HG03064 (cell line): Measurements from ENCODE around the gene ZNF268.
"Not testable (repeated sequence)": the region's sequence is repeated elsewhere in the genome, so short reads cannot be mapped to it uniquely, and the experiment has no call there.

ENCODE experiments used
- ATAC-seq: cut with Tn5 transposase; IDR thresholded peaks from one replicate; pipeline ENCODE4 v1.9.1; 2021; ENCODE audit warnings: low read depth; ENCODE audit not compliant: unreplicated experiment

ZNF268 gene

DNA sequence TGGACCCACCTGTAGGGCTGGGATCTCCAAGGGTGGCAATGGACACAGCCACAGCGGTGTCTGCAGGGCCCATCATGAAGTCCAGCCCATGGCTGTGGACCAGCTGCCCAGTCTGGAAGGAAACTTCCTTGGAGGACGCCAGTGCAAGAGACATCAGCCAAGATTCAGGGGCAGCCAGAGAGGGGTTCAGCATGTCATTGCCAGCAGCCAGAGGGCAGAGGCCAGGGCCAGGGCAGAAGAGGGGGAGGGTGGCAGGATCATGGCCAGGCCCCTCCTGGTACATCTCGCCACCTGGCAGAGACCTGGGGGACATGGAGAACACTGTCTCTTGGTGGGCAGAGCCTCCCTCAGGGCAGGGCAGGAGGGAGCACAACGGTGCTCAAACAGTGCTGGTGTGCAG, 44.2 kb downstream of the ZNF268 start:
- ATAC-seq: no peak

DNA sequence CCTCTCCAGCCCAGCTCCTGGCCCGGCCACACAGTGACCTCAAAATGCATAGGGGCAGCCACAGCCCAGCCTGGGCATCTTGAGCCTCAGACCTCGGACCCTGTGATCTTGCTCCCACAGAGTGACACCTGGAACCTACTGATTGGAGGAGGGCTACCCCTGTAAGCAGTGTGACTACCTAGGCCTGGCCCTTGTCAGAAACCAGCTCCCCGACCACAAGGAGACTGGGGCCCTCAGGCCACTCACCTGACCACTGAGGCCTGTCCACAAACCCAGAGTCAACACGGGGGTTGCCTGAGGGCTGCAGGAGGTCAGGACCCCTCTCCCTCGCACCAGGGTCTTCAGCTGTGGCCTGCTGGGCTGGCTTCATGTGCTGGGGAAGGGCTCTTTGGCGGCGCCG, 45.4 kb downstream of the ZNF268 start:
- no peak for ATAC-seq

DNA sequence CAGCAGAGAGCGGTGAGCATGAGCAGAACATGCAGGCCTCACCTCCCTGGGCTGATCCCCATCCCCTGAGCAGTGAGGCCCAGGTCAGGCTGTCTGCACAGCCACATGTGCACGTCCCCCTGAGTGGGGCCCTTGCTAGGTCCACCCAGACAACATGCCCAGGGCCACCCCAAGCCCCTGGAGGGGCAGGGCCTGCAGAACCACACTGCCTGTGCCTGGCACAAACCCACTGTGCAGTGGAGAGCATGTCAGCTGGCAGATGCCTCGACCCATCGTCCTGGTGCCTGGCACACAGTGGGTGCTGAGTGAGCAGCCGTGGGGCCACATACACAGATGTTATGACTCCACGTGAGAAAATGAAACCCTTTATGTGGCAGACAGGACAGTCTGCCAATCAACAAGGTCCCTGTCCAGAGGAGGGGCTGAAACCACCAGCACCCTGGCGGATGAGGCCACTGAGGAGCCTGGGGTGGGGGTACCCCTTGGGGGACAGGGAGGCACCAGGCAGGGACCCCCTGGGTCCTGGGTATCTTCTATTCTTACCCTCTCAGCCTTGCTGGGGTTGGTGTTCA, 46.1 kb downstream of the ZNF268 start:
- no peak for ATAC-seq

DNA sequence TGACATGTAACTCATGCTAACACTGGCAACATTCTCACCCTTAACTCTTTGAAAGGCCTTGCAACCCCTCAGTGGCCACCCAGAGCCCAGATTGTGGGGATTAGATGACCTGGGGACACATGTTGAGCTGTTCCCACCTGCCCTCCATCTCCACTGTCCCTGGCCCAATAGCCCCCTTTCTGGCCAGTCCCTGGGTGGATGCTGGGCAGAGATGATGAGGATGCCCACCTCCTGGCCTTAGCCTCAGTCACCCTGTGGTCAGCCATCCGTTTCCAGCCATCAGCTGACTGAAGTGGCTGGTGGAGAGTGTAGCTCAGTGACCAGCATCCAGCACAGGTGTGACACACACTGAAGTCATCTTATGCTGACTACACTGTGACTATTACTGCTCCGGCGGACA, 49.7 kb downstream of the ZNF268 start:
- no peak for ATAC-seq

DNA sequence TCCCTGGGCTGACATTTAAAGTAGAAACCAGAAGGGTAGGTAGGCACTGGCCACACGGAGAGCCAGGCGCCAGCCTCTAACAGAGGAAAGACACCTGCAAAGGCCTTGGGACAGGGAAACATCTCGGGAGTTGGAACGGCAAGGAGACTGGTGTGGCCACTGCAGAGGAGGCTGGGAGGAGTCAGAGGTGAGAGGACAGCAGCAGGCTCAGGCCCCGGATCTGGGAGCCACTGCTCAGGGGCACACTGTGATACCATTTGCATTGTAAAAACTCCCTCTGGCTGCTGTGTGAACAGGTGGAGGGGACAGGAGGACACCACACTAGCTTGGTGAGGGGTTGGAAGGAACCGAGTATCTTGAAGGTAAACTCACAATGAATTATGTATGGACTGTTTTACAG, 51.7 kb downstream of the ZNF268 start:
- no peak for ATAC-seq

DNA sequence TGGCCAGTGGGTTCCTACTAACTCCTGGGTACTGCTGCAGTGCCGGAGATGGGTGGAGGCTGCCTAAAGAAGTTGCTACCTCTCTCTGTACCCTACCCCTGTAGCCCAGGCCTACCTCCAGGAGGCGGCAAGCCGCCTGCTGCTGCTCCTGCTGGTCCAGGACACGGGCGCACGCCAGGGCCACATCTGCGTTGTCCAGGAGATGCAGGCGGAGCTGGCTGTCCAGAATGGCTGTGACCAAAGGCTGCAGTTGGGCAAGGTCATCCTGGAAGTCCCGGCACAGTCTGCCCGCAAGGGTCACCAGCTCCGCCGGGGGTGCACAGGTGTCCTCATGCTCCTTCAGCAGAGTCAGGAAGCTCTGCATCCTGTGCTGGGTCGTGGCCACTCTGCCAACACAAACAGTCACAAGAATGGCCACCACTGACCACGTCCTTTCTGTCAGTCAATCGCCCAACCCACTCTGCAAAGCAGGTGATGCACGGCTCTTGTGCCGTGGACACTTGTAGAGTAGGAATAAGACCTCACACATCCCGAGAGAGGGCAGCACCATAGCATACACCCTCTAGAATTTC, 52.8 kb downstream of the ZNF268 start:
- no peak for ATAC-seq

DNA sequence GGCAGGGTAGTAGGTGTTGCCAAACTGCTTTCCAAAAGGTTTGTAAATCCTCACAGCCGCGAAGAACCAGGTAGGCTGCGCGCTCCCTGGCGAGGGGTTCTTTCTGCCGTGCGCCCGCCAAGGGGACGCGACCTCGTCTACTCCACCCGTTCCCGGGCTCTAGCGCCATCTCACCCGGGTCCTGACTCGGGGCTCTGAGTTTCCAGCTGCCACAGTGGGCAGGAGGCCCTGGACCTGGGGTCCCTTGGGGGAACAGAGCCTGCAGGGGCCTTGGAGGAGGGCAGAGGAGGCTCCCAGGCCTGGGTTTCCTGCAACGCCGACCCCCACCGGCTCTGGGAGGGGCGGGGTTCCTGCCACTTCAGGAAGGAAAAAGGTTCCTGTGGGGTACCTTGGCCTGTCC, 53.7 kb downstream of the ZNF268 start:
- ATAC-seq: no peak

DNA sequence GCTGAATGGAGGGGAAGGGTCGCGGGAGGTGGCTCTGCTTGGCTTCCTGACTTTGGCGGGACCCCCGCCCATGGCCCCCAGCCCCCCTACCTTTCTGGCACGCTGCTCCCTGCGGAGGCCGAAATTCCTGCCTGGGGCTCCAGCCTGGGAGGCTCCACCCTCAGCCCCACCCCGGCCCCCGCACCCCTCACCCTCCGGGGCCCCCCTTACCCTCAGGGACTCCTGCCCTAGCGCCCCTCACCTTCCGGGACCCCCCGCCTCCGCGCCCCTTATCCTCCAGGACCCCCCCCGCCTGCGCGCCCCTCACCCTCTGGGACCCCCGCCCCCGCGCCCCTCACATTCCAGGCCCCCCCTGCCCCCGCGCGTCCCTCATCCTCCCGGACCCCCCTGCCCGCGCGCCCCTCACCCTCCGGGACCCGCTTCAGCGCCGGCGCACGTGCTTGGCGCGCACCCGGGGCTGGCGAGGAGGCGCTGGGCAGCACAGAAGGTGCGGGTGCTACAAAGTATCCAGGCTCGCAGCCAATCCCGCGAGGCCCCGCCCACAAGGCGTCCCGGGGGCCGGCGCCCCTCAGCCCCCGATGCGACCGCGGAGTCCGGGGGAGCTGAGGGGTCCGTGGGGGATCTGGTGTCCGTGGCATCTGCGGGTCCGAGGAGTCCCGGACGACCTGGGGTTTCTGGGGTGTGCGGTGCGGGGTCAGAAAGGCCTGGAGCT, 54.3 kb downstream of the ZNF268 start, which contains the start of gene ANHX:
Gene ANHX, minus strand, starts transcription at position 477 of the 712 bp plus-strand sequence. CDS start 1,521 bp downstream, outside the sequence.
- ATAC-seq: no peak

DNA sequence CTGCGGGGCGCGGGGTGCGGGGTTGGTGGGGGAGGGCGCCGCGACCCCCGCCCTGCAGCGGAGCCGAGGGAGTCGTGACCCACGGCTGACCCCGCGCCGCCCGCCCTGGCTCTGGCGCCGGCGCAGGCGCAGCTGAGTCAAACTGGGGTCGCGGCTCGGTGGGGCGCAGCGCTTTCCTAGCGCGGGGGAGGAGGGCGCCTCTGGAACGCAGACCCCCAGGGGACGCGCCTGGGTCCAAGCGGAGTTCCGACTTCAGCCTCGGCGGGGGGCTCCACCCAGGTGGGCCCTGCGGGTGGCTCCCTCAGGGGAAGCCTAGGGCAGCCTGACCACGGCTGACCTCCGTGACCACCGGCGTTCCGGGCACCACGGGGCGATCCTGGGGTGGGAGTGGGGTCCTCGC, 54.8 kb downstream of the ZNF268 start:
- ATAC-seq: no peak

DNA sequence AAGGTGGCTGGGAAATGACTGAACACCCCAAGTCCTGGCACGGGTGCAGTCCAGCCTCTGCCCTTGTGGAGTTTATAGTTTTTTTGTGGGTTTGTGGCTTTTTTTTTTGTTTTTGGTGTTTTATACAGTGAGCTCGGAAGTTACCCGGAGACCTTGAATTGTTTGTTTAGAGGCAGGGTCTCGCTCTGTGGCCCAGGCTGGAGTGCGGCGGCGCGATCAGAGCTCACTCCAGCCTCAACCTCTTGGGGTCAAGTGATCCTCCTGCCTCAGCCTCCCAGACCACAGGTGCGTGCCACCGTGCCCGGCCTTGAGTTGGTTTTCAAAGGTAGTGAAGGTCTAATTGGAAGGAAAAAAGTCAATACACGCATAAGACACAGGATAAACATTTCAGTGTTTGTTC, 55.3 kb downstream of the ZNF268 start:
- ATAC-seq: no peak

DNA sequence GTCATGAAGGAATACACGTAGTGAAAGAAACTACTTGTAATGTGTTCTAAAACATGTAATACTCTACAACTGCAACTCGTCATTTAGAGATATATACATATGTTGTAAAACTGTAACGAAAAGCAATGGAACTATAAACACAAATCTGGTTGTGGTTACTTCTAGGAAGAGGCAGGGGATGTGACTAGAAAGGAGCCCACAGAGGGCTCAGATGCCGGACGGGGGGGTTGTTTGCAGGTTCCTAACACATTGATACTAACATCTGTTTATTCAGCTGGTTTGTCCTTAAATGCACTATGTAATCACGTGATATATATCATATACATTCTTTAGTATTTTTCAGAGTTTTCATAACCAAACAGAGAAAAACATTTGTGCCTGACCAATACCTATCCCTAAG, 70.4 kb downstream of the ZNF268 start:
- no peak for ATAC-seq

DNA sequence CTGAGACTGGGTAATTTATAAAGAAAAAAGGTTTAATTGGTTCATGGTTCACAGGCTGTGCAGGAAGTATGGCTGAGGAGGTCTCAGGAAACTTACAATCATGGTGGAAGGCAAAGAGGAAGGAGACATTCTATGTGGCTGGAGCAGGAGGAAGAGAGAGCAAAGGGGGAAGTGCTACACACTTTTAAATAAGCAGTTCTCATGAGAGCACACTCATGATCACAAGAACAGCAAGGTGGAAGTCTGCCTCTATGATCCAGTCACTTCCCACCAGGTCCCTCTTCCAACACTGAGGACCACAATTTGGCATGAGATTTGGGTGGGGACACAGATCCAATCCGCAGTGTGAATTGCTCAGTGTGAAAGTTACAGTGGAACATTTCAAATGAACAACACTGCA, 74.5 kb downstream of the ZNF268 start:
- not testable (repeated sequence) for ATAC-seq

DNA sequence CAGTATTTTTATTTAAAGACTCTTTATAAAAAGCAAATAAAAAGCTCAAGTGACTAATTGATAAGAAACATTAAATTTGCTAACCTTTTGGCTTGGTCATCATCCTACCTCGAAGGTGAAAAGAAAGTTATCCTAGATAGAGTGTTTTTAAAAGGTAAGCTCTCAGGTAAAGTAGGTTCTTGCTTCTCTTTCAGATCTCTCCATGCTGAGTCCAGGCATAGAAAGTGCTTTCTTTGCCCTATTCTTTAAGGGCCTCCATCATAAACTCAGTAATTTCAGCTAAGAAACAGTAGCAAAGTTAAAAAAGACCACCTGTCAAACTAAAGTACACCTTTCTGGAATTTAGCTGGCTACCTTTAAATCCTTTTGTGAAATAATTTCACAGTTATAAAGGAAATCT, 75.0 kb downstream of the ZNF268 start:
- no peak for ATAC-seq

DNA sequence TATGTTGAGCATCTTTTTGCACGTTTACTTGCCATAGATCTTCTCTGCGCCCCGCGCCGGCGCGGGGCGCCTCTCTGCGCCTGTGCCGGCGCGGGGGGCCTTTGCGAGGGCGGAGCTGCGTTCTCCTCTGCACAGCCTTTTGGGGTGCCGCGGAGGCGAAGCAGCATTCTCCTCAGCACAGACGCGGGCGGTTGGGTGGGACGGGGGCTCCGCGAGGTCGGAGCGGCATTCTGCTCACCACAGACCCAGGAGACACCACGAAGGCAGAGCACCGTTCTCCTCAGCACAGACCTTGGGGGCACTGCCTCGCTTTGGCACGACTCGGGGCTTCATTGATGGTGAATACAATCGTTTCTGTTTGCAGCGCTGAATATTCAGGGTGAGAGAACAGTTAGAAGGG, 82.9 kb downstream of the ZNF268 start:
- no peak for ATAC-seq
